ENCODE measurements around the gene PITPNC1. TPM values are rescaled to one million over a fixed set of nuclear protein-coding genes. Genes with fewer than 3 reads are reported as not detected.
"Not testable (repeated sequence)": the region's sequence is repeated elsewhere in the genome, so short reads cannot be mapped to it uniquely, and the experiment has no call there.

Gene PITPNC1
- total RNA-seq, 1 donor from 2014 or later, result 23.7 TPM

DNA sequence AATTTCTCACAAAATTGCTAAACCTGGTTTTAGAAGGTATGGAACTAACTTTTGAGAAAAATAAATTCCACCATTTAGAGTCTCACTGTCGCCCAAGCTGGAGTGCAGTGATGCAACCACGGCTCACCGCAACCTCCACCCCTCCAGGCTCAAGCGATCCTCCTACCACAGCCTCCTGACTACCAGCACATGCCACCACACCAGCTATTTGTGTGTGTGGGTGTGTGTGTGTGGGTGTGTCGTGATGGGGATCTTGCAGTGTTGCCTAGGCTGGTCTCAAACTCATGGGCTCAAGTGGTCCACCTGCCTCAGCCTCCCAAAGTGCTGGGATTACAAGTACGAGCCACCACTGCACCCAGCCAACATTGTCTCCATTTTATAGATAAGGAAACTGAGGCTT, 269.4 kb downstream of the PITPNC1 start:
- H3K36me3 ChIP-seq, result no peaks in the 10 kb centered on the region
- no peak for DNase-seq
- ATAC-seq, result no peak
- no peaks in the 10 kb centered on the region for H3K27me3 ChIP-seq (ENCODE audit: low read depth)
- intact Hi-C loops (cut with DNase I), result no loop called here
- no peak overlapping the region for H3K4me3 ChIP-seq
- H3K4me1 ChIP-seq, result no peaks in the 10 kb centered on the region
- H3K9me3 ChIP-seq, result no peaks in the 10 kb centered on the region
- no peak overlapping the region for H3K27ac ChIP-seq
- TF ChIP-seq, protein P1, sequence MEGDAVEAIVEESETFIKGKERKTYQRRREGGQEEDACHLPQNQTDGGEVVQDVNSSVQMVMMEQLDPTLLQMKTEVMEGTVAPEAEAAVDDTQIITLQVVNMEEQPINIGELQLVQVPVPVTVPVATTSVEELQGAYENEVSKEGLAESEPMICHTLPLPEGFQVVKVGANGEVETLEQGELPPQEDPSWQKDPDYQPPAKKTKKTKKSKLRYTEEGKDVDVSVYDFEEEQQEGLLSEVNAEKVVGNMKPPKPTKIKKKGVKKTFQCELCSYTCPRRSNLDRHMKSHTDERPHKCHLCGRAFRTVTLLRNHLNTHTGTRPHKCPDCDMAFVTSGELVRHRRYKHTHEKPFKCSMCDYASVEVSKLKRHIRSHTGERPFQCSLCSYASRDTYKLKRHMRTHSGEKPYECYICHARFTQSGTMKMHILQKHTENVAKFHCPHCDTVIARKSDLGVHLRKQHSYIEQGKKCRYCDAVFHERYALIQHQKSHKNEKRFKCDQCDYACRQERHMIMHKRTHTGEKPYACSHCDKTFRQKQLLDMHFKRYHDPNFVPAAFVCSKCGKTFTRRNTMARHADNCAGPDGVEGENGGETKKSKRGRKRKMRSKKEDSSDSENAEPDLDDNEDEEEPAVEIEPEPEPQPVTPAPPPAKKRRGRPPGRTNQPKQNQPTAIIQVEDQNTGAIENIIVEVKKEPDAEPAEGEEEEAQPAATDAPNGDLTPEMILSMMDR (IDR thresholded peaks at IDR 0.05), result no peak

- ATAC-seq, result no peak
- no peaks in the 10 kb centered on the region for H3K36me3 ChIP-seq
- no peaks in the 10 kb centered on the region for H3K4me1 ChIP-seq
- H3K9me3 ChIP-seq, result no peaks in the 10 kb centered on the region
- DNase-seq, result no peak
- intact Hi-C loops (cut with DNase I), result no loop called here
- H3K4me3 ChIP-seq, result no peak overlapping the region
- TF ChIP-seq, protein P1 (IDR thresholded peaks at IDR 0.05), result no peak
- no peak overlapping the region for H3K27ac ChIP-seq
- no peaks in the 10 kb centered on the region for H3K27me3 ChIP-seq (ENCODE audit: low read depth)
Observed at GRCh38 chr17:67647482-67647881, 270.4 kb downstream of the PITPNC1 start.

- ATAC-seq, result no peak
- Histone ChIP-seq H3K4me3 (no peak overlapping the region), H3K27me3 (ENCODE audit: low read depth) (no peaks in the 10 kb centered on the region), H3K27ac (no peak overlapping the region), H3K4me1 (no peaks in the 10 kb centered on the region), H3K36me3 (no peaks in the 10 kb centered on the region), H3K9me3 (no peaks in the 10 kb centered on the region)
- TF ChIP-seq, protein P1 (IDR thresholded peaks at IDR 0.05), result no peak
- DNase-seq, result no peak
- intact Hi-C loops (cut with DNase I), result no loop called here
Observed at GRCh38 chr17:67648032-67648905, 271.2 kb downstream of the PITPNC1 start.

- intact Hi-C loops (cut with DNase I); DNase-seq; ATAC-seq; H3K4me3 ChIP-seq; H3K27me3 ChIP-seq (ENCODE audit: low read depth); H3K4me1 ChIP-seq; H3K9me3 ChIP-seq; H3K27ac ChIP-seq; H3K36me3 ChIP-seq: not testable (repeated sequence)
Observed at GRCh38 chr17:67648906-67649295, 271.8 kb downstream of the PITPNC1 start.

DNA sequence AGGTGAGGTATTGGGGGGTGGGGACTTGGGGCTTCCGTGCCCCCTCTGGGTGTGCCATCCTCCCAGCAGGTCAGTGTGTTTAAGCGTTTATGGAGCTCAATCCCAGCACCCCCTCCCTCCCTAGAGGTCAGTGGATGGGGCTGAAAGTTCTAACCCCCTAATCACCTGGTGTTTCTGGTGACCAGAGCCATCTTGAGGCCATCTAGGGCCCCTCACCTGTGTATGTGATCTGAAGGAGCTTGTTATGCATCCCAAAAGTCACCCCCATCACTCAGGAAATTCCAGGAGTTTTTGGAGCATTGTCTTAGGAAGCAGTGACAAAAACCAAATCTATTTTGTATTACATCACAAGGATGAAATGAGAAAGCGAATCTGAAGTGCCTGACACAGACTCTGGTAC, 272.8 kb downstream of the PITPNC1 start:
- no peak overlapping the region for H3K4me3 ChIP-seq
- no peaks in the 10 kb centered on the region for H3K9me3 ChIP-seq
- H3K27me3 ChIP-seq (ENCODE audit: low read depth), result no peaks in the 10 kb centered on the region
- no peaks in the 10 kb centered on the region for H3K36me3 ChIP-seq
- TF ChIP-seq, protein P1 (IDR thresholded peaks at IDR 0.05), result no peak
- intact Hi-C loops (cut with DNase I), result no loop called here
- H3K27ac ChIP-seq, result no peak overlapping the region
- ATAC-seq (no peak), DNase-seq (no peak)
- no peaks in the 10 kb centered on the region for H3K4me1 ChIP-seq

DNA sequence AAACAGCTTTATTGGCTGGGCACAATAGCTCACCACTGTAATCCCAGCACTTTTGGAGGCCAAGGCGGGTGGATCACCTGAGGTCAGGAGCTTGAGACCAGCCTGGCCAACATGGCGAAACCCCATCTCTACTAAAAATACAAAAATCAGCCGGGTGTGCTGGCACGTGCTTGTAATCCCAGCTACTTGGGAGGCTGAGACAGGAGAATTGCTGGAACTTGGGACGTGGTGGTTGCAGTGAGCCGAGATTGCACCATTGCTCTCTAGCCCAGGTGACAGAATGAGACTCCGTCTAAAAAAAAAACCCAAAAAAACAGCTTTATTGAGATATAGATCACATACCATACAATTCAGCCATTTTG, 274.1 kb downstream of the PITPNC1 start:
- H3K27me3 ChIP-seq (ENCODE audit: low read depth); H3K4me3 ChIP-seq; H3K4me1 ChIP-seq; intact Hi-C loops (cut with DNase I); H3K27ac ChIP-seq; H3K36me3 ChIP-seq; DNase-seq; ATAC-seq; H3K9me3 ChIP-seq: not testable (repeated sequence)
